ENCODE measurements around the gene ATN1.
"Not testable (repeated sequence)": the region's sequence is repeated elsewhere in the genome, so short reads cannot be mapped to it uniquely, and the experiment has no call there.

DNA sequence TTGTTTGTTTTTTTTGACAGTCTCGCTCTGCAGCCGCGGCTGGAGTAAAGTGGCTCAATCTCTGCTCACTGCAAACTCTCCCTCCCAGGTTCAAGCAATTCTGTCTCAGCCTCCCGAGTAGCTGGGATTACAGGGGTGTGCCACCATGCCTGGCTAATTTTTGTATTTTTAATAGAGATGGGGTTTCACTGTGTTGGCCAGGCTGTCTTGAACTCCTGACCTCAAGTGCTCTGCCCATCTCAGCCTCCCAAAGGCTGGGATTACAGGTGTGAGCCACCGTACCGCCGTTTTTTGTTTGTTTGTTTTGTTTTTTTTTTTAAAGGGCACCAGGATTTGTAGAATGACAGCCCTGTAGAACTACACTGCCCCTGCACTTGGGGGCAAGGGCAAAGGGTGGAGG, 39.0 kb upstream of the ATN1 start:
- TF ChIP-seq, protein P1, sequence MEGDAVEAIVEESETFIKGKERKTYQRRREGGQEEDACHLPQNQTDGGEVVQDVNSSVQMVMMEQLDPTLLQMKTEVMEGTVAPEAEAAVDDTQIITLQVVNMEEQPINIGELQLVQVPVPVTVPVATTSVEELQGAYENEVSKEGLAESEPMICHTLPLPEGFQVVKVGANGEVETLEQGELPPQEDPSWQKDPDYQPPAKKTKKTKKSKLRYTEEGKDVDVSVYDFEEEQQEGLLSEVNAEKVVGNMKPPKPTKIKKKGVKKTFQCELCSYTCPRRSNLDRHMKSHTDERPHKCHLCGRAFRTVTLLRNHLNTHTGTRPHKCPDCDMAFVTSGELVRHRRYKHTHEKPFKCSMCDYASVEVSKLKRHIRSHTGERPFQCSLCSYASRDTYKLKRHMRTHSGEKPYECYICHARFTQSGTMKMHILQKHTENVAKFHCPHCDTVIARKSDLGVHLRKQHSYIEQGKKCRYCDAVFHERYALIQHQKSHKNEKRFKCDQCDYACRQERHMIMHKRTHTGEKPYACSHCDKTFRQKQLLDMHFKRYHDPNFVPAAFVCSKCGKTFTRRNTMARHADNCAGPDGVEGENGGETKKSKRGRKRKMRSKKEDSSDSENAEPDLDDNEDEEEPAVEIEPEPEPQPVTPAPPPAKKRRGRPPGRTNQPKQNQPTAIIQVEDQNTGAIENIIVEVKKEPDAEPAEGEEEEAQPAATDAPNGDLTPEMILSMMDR (IDR thresholded peaks at IDR 0.05 in 8 of 11, conservative IDR thresholded peaks at IDR 0.05 in 3 of 11), result not testable (repeated sequence)
- not testable (repeated sequence) for TF ChIP-seq POLR2A, POLR2AphosphoS5 (IDR thresholded peaks at IDR 0.05)

Measured in spleen (tissue), 7 donors.